ENCODE results near the gene SLC37A4.
"Not testable (repeated sequence)": the region's sequence is repeated elsewhere in the genome, so short reads cannot be mapped to it uniquely, and the experiment has no call there.

Gene SLC37A4

GRCh38 chr11:119017377-119017776 lies 13.3 kb downstream of the SLC37A4 start:
- DNase-seq (ENCODE audit: low read depth, low spot score) = not testable (repeated sequence)

DNA sequence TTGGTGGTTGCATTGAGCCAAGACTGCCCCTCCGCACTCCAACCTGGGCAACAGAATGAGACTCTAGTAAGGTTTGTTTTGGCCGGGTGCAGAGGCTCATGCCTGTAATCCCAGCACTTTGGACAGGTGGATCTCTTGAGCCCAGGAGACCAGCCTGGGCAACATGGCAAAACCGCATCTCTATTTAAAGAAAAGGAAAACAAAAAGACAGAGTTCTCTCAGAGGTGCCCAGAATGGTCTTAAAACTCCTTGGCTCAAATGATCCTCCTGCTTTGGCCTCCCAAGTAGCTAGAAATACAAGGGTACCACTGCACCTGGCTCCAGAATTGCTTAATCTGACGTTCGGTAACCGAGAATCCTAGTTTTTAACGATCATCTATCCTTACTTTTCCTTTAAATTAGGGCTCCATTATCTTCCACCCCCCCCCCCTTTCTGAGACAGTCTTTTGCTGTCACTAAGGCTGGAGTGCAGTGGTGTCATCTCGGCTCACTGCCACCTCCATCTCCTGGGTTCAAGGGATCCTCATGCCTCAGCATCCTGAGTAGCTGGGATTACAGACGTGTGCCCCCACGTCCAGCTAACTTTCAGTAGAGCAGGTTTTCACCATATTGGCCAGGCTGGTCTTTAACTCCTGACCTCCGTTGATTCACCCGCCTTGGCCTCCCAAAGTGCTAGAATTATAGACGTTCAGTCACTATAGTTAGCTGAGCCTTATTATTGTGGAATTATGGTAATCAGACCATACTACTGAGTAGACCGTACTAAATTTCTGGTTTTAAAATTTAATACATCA lies 14.3 kb downstream of the SLC37A4 start:
- no peak for DNase-seq (ENCODE audit: low read depth, low spot score)

- DNase-seq (ENCODE audit: low read depth, low spot score) = no peak
Observed at GRCh38 chr11:119015054-119015611, 15.5 kb downstream of the SLC37A4 start.

DNA sequence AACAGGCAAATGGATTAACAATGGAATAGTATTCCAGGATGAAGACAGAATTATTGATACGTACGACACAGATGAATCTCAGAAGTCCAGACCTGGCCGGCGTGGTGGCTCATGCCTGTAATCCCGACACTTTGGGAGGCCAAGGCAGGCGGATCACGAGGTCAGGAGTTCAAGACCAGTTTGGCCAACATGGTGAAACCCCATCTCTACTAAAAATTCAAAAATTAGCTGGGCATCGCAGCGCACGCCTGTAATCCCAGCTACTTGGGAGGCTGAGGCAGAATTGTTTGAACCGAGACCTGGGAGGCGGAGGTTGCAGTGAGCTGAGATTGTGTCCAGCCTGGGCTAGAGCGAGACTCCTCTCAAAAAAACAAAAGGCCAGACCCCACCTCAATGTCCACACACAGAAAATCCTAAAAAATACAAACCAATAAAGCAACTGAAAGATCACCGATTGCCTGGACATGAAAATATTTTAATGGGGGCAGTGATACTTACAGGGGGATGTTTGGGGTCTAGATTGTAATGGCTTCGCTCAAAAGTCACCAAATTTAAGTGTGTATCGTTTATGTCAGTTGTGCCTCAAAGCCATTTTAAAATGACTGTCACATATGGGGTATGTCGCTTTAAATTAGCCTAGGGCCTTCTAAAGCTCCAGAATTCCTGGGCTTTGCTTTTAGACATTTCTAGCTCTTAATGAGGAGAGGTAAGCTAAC lies 16.3 kb downstream of the SLC37A4 start:
- DNase-seq (ENCODE audit: low read depth, low spot score) = no peak

GRCh38 chr11:119012629-119013170 lies 18.0 kb downstream of the SLC37A4 start:
- no peak for DNase-seq (ENCODE audit: low read depth, low spot score)

GRCh38 chr11:119011476-119012053 lies 19.1 kb downstream of the SLC37A4 start:
- DNase-seq (ENCODE audit: low read depth, low spot score) = no peak

- DNase-seq (ENCODE audit: low read depth, low spot score) = no peak
Observed at GRCh38 chr11:119006656-119007055, 24.0 kb downstream of the SLC37A4 start.

- DNase-seq (ENCODE audit: low read depth, low spot score) = no peak
Observed at GRCh38 chr11:119000906-119001305, 29.8 kb downstream of the SLC37A4 start.

- no peak for DNase-seq (ENCODE audit: low read depth, low spot score)
Observed at GRCh38 chr11:118998822-118999221, 31.9 kb downstream of the SLC37A4 start.

- DNase-seq (ENCODE audit: low read depth, low spot score) = no peak
Observed at GRCh38 chr11:118998388-118998717, 32.3 kb downstream of the SLC37A4 start.

DNA sequence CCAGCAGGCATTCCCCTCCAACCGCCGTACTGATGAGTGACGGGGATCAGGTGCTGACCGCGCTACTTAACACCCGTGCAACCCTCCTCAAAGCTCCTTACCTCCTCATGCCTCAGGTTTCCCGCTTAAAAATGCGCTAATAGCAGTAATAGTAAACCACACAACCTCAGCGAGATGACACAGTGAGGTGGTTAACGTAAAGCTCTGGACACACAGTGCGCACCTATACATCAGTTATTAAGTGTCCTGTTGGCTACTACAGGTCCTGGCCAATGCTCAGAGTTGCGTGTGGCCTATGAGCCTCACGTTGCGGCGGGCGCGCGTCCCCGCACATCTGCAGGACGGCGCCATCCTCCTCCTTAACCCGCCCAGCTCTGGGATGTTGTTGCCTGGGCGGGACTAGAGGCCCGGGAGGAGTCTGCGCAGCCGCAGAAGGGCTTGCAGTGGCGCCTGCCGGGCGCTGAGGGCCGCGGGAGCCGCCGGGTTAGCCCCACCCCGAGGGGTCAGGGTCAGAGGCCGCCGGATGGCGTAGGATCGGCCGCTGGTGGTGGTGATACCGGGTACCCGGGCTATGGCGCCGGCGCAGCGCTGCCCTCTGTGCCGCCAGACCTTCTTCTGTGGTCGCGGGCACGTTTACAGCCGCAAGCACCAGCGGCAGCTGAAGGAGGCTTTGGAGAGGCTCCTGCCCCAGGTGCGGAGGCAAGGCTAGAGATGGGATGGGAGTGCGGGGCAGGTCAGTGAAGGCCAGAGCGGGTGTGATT lies 32.9 kb downstream of the SLC37A4 start, which contains the start of gene CENATAC:
Gene CENATAC, plus strand, starts transcription at position 512 of the 761 bp plus-strand sequence. Its CDS starts 60 bp downstream, at position 572.
- peak; percentile 72 for DNase-seq (ENCODE audit: low read depth, low spot score)

GRCh38 chr11:118996926-118997626 lies 33.6 kb downstream of the SLC37A4 start:
- no peak for DNase-seq (ENCODE audit: low read depth, low spot score)

- not testable (repeated sequence) for DNase-seq (ENCODE audit: low read depth, low spot score)
Observed at GRCh38 chr11:118991486-118992038, 39.1 kb downstream of the SLC37A4 start.

DNA sequence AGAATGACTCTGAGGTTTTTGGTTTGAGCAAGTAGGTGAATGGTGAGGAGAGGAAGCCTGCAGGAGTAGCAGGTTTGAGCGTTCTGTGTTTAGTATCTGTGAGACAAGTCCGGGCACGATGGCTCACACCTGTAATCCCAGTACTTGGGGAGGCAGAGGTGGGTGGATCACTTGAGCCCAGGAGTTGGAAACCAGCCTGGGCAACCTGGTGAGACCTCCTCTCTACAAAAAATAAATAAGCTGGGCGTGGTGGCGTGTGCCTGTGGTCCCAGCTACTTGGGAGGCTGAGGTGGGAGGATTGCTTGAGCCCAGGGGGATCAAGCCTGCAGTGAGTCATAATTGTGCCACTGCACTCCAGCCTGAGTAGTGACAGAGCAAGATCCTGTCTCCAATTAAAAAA lies 42.4 kb downstream of the SLC37A4 start:
- DNase-seq (ENCODE audit: low read depth, low spot score) = no peak

GRCh38 chr11:118984825-118985224 lies 45.9 kb downstream of the SLC37A4 start:
- no peak for DNase-seq (ENCODE audit: low read depth, low spot score)

GRCh38 chr11:118984337-118984736 lies 46.3 kb downstream of the SLC37A4 start:
- not testable (repeated sequence) for DNase-seq (ENCODE audit: low read depth, low spot score)

DNA sequence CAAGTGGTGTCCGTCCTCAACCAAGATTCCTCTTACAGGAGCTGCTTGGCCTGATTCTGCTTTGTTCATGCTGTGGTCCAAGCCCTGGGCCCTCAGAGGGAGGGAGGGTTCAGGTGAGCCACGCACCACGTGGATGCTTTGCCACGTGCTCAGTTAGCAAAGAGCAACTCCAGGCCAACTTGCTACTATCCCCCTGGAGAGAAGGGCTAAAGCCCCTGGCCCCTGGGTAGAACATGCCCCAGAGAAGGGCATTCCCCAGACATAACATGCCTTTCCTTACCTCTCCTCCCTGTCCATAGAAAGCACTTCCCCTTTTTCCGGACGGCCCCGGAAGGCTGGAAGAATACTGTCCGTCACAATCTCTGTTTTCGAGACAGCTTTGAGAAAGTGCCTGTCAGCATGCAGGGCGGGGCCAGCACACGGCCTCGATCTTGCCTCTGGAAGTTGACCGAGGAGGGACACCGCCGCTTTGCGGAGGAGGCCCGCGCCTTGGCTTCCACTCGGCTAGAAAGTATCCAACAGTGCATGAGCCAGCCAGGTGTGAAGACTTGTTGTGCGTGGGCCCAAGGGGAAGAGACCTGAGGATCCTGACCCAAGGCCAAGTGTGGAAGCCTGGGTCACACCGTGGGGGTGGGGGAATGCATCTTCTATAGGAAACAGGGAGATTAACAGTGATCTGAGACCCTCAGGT lies 50.3 kb downstream of the SLC37A4 start:
- DNase-seq (ENCODE audit: low read depth, low spot score) = no peak

DNA sequence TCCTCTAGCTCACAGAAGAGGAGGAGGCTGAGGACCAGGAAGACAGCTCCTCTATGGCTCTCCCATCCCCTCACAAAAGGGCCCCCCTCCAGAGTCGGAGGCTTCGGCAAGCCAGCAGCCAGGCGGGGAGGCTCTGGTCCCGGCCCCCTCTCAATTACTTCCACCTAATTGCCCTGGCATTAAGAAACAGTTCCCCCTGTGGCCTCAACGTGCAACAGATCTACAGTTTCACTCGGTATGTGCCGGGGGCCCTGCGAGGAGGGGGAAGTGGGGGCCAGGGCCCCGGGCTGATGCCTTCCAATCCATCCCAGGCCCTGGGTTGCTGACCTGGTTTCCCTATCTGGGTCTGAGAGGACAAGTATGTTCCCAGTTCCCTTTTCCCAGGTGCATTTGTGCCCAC lies 51.2 kb downstream of the SLC37A4 start:
- no peak for DNase-seq (ENCODE audit: low read depth, low spot score)

DNA sequence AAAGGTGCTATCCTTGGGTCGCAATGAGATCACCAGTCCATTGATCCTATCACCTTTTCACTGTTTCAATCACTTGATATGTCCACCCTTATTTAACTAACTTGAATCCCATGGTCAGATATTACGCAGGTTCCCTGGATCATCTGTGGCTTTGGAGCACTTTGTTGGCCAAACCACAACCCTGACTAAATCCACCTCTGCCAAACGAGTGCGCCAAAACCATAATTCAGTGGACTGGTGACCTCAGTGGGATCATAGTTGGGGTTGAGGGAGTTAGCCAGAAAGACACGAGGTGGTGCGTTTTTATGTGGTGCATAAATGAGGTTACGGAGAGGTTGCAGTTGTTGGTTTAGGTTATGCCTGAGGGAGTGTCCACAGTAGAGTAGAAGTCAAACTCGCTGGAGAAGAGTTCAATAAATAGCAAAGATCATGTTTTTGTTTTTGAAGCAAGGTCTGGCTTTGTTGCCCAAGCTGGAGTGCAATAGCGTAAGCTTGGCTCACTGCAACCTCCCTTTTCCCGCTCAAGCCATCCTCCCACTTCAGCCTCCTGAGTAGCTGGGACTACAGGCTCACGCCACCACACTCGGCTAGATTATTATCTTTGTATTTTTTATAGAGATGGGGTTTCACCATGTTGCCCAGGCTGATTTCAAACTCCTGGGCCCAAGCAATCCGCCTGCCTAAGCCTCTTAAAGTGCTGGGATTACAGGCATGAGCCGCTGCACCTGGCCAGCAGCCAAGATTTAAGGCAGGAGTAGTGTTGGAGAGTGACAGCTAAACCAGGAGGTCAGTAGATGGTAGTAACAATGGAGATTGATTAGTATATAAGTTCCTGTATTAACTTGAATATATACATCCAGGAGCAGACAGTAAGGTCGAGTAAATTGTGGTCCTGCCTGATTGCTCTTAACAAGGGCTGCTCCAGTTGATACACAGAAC lies 54.6 kb downstream of the SLC37A4 start:
- no peak for DNase-seq (ENCODE audit: low read depth, low spot score)

All from iPS DF 19.7 (cell line).